Effector memory CD8-positive, alpha-beta T cell (primary cell): ENCODE measurements around the gene WDR1.
A peak's percentile ranks its signal among the peaks of the same experiment; 100 is the strongest.

ENCODE experiments used
- ATAC-seq: fragments of 150-1000 bp; cut with Tn5 transposase; replicated peaks from 2 replicates; pipeline ENCODE4 v1.10.0; 2021; ENCODE audit warnings: mild to moderate bottlenecking, moderate library complexity
- DNase-seq, 3 experiments: peaks; one replicate each; pipeline ENCODE4 v3.0.0; 2021
- H3K27ac Mint-ChIP-seq, 2 donors: one replicate each; pipeline ENCODE4 v1.8.0; 2022; ENCODE audit warnings: mild to moderate bottlenecking in 2 of 2, mixed read lengths in 2 of 2, moderate library complexity in 2 of 2
- H3K27me3 Mint-ChIP-seq, 2 donors: one replicate each; pipeline ENCODE4 v1.8.0; 2022; ENCODE audit warnings: mixed read lengths in 2 of 2
- H3K36me3 Mint-ChIP-seq: one replicate; pipeline ENCODE4 v1.8.0; 2022; ENCODE audit warnings: mild to moderate bottlenecking, moderate library complexity, mixed read lengths; ENCODE audit not compliant: insufficient read depth
- H3K4me1 Mint-ChIP-seq, 2 donors: one replicate each; pipeline ENCODE4 v1.8.0; 2022; ENCODE audit warnings: low read depth in 2 of 2, mixed read lengths in 2 of 2
- H3K4me3 Mint-ChIP-seq, 2 donors: one replicate each; pipeline ENCODE4 v1.8.0; 2022; ENCODE audit warnings: mild to moderate bottlenecking in 2 of 2, mixed read lengths in 2 of 2, moderate library complexity in 2 of 2
- H3K9me3 Mint-ChIP-seq, 2 donors: one replicate each; pipeline ENCODE4 v1.8.0; 2022; ENCODE audit warnings: mixed read lengths in 2 of 2

Gene WDR1

DNA sequence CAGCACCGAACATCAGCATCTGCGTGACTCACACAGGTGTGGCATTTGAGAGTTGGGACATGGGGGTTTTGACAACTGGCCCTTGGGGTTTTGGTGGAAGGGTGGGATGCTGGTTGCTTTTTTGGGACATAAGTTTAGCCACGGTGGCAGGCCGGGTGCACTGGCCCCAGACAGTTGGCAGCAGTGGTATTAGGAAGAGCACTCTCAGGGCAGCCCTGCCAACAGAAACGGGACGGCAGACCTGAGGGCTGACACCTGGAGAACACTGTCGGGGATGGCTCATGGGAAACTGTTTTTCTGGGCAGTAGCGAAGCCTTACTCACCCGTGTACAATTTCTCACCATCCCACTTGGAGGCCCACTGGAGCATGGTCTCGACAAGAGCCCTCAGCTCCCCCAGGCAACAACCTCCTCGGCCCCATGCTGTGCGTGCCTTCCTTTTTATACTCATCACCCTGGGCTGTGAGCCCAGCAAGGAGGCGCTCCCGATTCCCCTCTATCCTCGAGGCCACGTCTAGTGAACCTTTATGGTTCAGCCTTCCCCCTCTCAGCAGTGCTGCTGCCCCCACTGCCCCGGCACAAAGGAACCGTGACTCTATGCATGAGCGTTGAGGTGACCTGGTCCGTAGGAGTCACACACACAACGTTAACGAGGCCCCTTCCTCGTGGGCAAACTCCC lies 30.6 kb downstream of the WDR1 start:
- H3K4me3 Mint-ChIP-seq: no peak overlapping the region
- H3K36me3 Mint-ChIP-seq: peaks cover 91% of the 10 kb centered on the region
- no peak for ATAC-seq
- H3K27ac Mint-ChIP-seq: peak overlapping the region in 1 of 2 donors; percentile 87
- no peak for DNase-seq
- H3K9me3 Mint-ChIP-seq: no peaks in the 10 kb centered on the region
- H3K27me3 Mint-ChIP-seq: no peaks in the 10 kb centered on the region
- H3K4me1 Mint-ChIP-seq: peaks cover 6 to 10% of the 10 kb centered on the region in 2 donors

- no peak overlapping the region for H3K4me3 Mint-ChIP-seq
- H3K27me3 Mint-ChIP-seq: no peaks in the 10 kb centered on the region
- peaks cover 91% of the 10 kb centered on the region for H3K36me3 Mint-ChIP-seq
- peak overlapping the region; percentile 86 to 87 for H3K27ac Mint-ChIP-seq
- peaks cover 4 to 6% of the 10 kb centered on the region in 2 donors for H3K4me1 Mint-ChIP-seq
- no peak for DNase-seq
- H3K9me3 Mint-ChIP-seq: no peaks in the 10 kb centered on the region
- no peak for ATAC-seq
Observed at GRCh38 chr4:10085386-10085785, 31.2 kb downstream of the WDR1 start.

DNA sequence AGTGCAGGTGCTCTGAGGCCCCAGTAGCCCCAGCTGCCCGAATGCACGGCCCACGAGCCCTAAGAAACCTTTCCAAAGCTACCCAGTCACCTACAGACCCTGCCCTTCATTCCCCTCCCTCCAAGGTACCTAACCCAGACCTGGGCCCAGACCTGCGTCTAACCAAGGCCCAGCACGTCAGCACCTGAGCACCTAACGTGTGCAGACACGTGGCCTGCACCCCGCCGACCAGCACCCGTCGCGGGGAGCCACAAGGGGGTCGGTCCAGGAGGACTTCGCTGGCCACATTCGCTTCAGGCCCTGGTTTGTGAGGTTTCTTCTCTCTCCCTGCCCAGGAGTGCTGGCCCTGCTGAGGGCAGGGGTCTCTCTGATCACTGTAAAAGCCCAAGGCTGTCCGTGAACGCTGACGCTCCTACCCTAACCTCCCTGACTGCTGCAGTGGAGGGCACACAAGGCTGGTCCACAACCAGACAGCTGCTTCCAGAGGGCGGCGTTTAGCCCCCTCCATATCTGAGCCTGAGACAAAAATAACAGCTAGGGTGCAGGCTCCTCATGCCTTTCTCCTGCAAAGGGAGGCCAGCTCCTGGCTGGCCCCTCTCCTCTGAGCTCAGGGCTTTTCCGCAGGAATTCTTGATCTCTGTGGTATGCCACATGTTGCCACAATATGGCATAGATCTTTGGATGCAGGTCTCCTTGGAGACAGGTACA lies 31.8 kb downstream of the WDR1 start:
- Mint-ChIP-seq H3K4me3 (no peak overlapping the region), H3K36me3 (peaks cover 92% of the 10 kb centered on the region), H3K27ac (peak overlapping the region; percentile 86), H3K27me3 (no peaks in the 10 kb centered on the region), H3K9me3 (no peaks in the 10 kb centered on the region), H3K4me1 (peaks cover 3 to 4% of the 10 kb centered on the region in 2 donors)
- ATAC-seq (no peak), DNase-seq (no peak)

DNA sequence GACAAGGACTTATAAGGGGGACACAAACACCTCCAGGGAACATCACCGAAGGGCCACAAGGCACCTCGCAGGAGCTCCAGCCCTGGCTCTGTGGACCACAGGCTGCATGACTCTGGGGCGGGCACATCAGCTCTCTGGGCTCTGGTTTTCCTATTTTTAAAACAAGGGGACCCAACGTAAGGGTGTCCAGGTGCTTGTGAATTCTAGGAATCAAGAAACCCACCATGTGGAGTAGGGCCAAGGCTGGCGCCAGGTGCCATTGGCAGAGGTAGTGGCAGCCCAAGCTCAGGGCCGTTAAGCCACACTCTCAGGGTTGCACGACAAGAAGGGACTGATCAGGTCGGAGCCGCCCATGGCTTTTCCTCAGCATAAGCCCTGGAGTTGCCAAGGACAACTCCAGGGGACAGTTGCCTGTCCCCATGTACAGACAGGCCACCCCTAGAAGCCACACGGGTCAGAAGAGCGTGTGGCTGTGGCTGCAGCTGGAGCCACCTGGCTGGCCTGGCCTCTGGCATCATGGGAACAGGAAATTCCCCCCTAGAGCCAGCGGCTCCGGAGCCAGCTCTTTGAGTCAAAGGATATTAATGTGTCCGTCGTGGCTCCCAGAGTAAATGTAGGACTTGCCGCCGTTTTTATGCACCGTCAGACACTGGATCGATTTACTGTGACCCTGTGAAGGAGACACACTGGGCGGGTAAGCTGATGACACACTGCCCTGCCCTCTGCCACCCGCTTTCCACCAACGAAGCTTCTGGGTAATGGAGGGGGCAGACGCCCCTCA lies 32.5 kb downstream of the WDR1 start:
- Mint-ChIP-seq H3K9me3 (no peaks in the 10 kb centered on the region), H3K36me3 (peaks cover 97% of the 10 kb centered on the region), H3K27me3 (no peaks in the 10 kb centered on the region), H3K27ac (peak overlapping the region; percentile 86), H3K4me1 (peaks cover 3 to 7% of the 10 kb centered on the region in 2 donors), H3K4me3 (no peak overlapping the region)
- ATAC-seq: no peak
- no peak for DNase-seq

DNA sequence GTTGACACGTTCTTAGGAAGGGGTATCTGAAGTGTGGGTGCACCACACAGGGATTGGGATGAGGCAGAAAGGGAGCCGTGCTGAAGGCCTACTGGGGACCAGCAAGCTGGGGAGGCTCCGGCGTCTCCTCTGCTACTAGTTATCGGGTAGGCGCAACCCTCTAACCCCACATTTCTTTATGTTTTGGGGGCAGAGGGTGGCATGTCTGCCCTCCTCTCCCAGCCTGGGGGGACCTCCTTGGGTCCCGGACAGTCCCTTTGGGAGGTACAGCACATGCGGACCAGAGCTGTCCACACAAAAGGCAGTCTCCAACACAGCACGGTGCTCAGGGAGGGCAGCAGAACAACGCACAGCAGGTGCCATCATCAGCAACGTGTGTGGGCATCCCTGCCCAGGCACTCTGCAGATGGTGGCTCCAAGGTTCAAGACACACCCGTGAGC lies 33.2 kb downstream of the WDR1 start:
- Mint-ChIP-seq H3K27me3 (no peaks in the 10 kb centered on the region), H3K4me3 (no peak overlapping the region), H3K9me3 (no peaks in the 10 kb centered on the region), H3K4me1 (peaks cover 3 to 7% of the 10 kb centered on the region in 2 donors), H3K27ac (peak overlapping the region in 1 of 2 donors; percentile 84), H3K36me3 (peaks cover 97% of the 10 kb centered on the region)
- ATAC-seq: no peak
- no peak for DNase-seq

DNA sequence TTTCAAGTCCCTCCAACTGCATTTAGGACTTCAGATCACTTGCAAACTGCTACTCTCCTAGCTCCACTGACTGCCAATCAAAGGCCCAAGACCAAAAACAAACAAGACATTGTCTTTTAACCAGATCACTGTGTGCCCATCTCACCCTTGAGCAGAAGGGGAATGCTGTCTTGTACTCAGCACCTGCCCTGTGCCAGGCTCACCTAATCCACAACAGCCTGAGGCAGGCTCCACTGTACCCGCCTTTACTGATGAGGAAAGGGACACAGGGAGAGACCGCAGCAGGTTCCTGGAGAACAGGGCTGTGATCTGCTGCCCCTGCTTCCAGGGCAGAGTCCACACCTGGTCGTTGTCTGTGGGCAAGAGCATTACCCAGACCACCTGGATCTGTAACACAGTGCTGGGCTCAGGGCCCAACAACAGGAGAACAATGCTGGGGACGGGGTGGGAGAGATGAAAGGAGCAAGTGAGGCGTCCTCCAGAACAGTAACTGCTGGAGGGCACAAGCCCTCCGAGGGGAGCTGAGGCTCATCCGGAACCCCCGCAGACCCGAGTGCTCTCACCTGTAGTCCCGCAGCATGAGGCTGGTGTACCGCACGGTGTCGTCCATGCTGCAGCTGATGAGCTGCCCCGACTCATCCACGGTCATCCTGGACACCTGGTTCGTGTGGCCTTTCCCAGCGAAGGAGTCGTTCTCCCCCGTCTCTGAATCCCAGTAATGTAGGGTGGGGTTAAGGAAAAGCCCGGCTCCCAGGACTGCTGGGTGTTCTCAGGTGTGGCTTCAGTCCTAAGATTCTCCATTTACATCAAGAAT lies 33.9 kb downstream of the WDR1 start:
- Mint-ChIP-seq H3K9me3 (no peaks in the 10 kb centered on the region), H3K4me3 (no peak overlapping the region), H3K27me3 (no peaks in the 10 kb centered on the region), H3K4me1 (peaks cover 1 to 7% of the 10 kb centered on the region in 2 donors), H3K36me3 (peaks cover 97% of the 10 kb centered on the region), H3K27ac (peak overlapping the region; percentile 69 to 84)
- ATAC-seq (no peak), DNase-seq (no peak)

- Mint-ChIP-seq H3K4me3 (no peak overlapping the region), H3K36me3 (peaks cover 97% of the 10 kb centered on the region), H3K9me3 (no peaks in the 10 kb centered on the region), H3K4me1 (peaks cover 0 to 3% of the 10 kb centered on the region in 2 donors), H3K27me3 (no peaks in the 10 kb centered on the region), H3K27ac (peak overlapping the region; percentile 69 to 84)
- DNase-seq (no peak), ATAC-seq (no peak)
Observed at GRCh38 chr4:10082047-10082446, 34.6 kb downstream of the WDR1 start.

GRCh38 chr4:10081218-10081606 lies 35.4 kb downstream of the WDR1 start:
- Mint-ChIP-seq H3K27me3 (no peaks in the 10 kb centered on the region), H3K9me3 (no peaks in the 10 kb centered on the region), H3K36me3 (peaks cover 98% of the 10 kb centered on the region), H3K4me3 (no peak overlapping the region), H3K4me1 (peaks cover 0 to 6% of the 10 kb centered on the region in 2 donors), H3K27ac (peak overlapping the region in 1 of 2 donors; percentile 72)
- DNase-seq (no peak), ATAC-seq (no peak)

- peaks cover 0 to 8% of the 10 kb centered on the region in 2 donors for H3K4me1 Mint-ChIP-seq
- no peak overlapping the region for H3K4me3 Mint-ChIP-seq
- peak overlapping the region; percentile 72 to 75 for H3K27ac Mint-ChIP-seq
- no peaks in the 10 kb centered on the region for H3K27me3 Mint-ChIP-seq
- H3K9me3 Mint-ChIP-seq: no peaks in the 10 kb centered on the region
- peaks cover 98% of the 10 kb centered on the region for H3K36me3 Mint-ChIP-seq
- ATAC-seq (no peak), DNase-seq (no peak)
Observed at GRCh38 chr4:10080589-10081217, 35.9 kb downstream of the WDR1 start.

DNA sequence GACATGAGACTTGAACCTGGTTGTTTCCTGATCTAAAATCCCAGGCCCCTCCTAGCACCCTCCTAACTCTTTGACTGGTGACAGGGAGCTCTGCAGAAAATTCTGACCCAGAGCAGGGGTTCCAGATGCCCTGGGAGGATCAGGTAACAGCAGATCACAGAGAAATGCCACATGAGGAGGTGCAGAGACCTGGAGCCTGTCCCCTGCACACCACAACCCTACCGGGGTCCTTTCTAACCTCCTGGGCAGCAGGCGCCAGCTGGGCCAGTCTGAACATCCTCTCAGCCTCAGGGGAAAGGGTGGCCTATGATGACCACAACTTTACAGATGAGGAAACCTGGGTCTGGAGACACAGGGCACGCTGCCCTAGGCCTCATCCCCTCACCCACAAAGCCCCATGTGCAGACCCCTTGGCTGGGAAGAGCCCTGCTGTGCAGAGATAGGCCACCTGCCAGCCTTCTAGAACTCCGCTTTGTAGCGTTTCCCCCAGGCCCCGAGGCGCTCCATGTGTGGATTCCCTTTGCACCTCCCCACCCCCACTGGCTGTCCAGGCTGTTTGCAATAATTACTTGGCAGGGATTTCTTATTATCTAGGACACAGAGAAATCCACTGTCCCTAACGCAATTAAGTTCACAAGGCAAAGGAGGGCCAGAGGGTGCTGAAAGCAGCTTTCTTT lies 36.5 kb downstream of the WDR1 start:
- H3K27ac Mint-ChIP-seq: peak overlapping the region; percentile 72 to 75
- peaks cover 0 to 8% of the 10 kb centered on the region in 2 donors for H3K4me1 Mint-ChIP-seq
- peaks cover 98% of the 10 kb centered on the region for H3K36me3 Mint-ChIP-seq
- H3K9me3 Mint-ChIP-seq: no peaks in the 10 kb centered on the region
- no peaks in the 10 kb centered on the region for H3K27me3 Mint-ChIP-seq
- ATAC-seq (no peak), DNase-seq (no peak)
- no peak overlapping the region for H3K4me3 Mint-ChIP-seq

DNA sequence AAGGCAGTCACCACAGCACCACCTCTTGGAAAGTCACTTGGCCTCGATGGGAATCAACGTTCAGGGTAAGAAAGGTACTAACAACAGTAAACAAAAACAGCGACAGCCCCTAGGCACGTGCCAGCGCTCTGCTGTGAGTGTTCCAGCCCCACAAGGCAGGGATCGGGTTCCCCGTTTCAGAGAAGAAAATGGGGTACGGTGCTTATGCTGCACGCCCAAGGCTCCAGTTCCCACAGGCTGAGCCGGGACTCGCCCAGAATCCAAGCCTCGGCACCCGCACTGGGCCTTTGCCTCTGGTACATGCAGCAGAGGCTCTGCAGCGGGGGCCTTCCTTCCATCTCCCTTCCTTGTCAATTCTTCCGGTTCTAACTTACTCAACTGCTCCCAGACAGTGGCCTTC lies 37.3 kb downstream of the WDR1 start:
- Mint-ChIP-seq H3K36me3 (peaks cover 98% of the 10 kb centered on the region), H3K27ac (peak overlapping the region; percentile 68 to 75), H3K4me1 (peaks cover 0 to 8% of the 10 kb centered on the region in 2 donors)

DNA sequence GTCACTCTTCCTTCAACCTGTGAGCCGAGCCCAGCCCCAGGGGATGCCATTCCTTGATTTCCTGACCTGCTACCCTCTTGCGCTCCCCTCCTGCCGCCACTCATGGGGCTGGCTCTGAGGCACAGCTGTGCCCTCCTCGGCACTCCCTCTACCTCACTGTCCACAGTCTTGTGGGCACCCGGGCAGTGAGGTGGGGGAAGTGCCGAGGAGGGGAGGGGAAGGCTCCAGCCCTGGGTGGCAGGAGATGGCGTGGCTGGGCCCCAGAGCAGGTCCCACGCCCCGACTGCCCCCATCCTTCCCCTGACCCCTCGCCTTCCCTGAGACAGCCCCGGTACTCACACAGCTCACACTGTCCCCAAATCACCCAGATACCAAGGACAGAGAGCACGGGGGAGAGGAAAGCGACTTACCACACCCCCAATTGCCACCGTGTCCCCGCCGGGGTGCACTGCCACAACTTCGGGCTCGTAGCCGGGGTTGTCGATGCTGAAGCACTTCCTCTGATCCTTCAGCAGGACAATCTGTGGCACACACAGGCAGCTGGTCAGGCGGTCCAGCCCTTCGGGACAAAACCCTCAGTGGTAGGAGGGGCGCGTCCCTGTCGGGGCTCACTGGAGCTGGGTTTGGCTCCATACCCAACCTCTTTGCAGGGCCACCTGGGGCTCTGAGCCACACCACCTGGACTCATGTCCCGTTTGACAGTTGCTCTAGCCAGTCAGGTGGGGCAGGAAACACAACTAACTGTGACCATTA lies 37.9 kb downstream of the WDR1 start:
- H3K27ac Mint-ChIP-seq: peak overlapping the region; percentile 68 to 75
- ATAC-seq (no peak), DNase-seq (no peak)
- H3K4me1 Mint-ChIP-seq: peaks cover 0 to 8% of the 10 kb centered on the region in 2 donors
- H3K9me3 Mint-ChIP-seq: no peaks in the 10 kb centered on the region
- H3K4me3 Mint-ChIP-seq: no peak overlapping the region
- H3K27me3 Mint-ChIP-seq: no peaks in the 10 kb centered on the region
- H3K36me3 Mint-ChIP-seq: peaks cover 98% of the 10 kb centered on the region

More for the DNA sequence above, 37.3 kb downstream of the WDR1 start:
- Mint-ChIP-seq H3K27me3 (no peaks in the 10 kb centered on the region), H3K9me3 (no peaks in the 10 kb centered on the region), H3K4me3 (peak overlapping the region in 1 of 2 donors; percentile 29)
- no peak for ATAC-seq
- DNase-seq: no peak
